HEK293 (cell line): ENCODE results near the gene RAB24.

Experiments
- CTCF ChIA-PET: fragments of 350-600 bp; formaldehyde crosslinking; extraction: SDS; loops from one replicate; lab custom pipeline; 2021; ENCODE audit warnings: antibody characterized with exemption; lab: Yijun Ruan, JAX
- POLR2A ChIA-PET: fragments of 300-600 bp; formaldehyde crosslinking; extraction: SDS; loops from one replicate; lab custom pipeline; 2020; ENCODE audit warnings: antibody characterized with exemption, inconsistent platforms; lab: Yijun Ruan, JAX
- H3K27ac ChIP-seq: fragments of 200-500 bp; sonication (Bioruptor generic); 2 replicates; pipeline ENCODE4 v1.5.1; 2014; ENCODE audit warnings: low read depth, low read length, control low read depth, inconsistent platforms; ENCODE audit errors: extremely low read depth
- H3K36me3 ChIP-seq, 2 experiments: fragments of 200-500 bp in 1 of 2; sonication (Bioruptor generic) in 1 of 2; 1 replicate in 1 of 2; 2 replicates in 1 of 2; pipeline ENCODE4 v1.5.1; 2014 to 2017; ENCODE audit warnings: inconsistent platforms in 2 of 2, low read length in 2 of 2; ENCODE audit not compliant: control insufficient read depth in 2 of 2, insufficient read depth in 1 of 2
- H3K4me1 ChIP-seq: fragments of 200-500 bp; sonication (Bioruptor generic); 2 replicates; pipeline ENCODE4 v1.5.1; 2014; ENCODE audit warnings: mild to moderate bottlenecking, low read length, inconsistent platforms; ENCODE audit not compliant: control insufficient read depth, insufficient read depth
- H3K4me3 ChIP-seq: 2 replicates; pipeline ENCODE4 v1.5.1; 2011; ENCODE audit warnings: low read depth, mild to moderate bottlenecking, control low read depth, low read length, moderate library complexity
- H3K9me3 ChIP-seq: fragments of 200-500 bp; sonication (Bioruptor generic); 2 replicates; pipeline ENCODE4 v1.5.1; 2014; ENCODE audit warnings: low read depth, low read length, inconsistent platforms; ENCODE audit not compliant: control insufficient read depth, insufficient read depth
- RBAK ChIP-seq: fragments of 450-650 bp; formaldehyde crosslinking; IDR thresholded peaks from 2 replicates; pipeline ENCODE4 v1.5.1; 2016; ENCODE audit warnings: missing biosample characterization, missing genetic modification characterization
- REPIN1 ChIP-seq: fragments of 450-650 bp; formaldehyde crosslinking; IDR thresholded peaks from 2 replicates; pipeline ENCODE4 v1.5.1; 2017; ENCODE audit warnings: missing biosample characterization, missing genetic modification characterization, low read depth
- SCRT1 ChIP-seq: fragments of 450-650 bp; formaldehyde crosslinking; IDR thresholded peaks from 2 replicates; pipeline ENCODE4 v1.5.1; 2016; ENCODE audit warnings: missing biosample characterization, missing genetic modification characterization, borderline replicate concordance
- YY2 ChIP-seq: fragments of 450-650 bp; formaldehyde crosslinking; IDR thresholded peaks from 2 replicates; pipeline ENCODE4 v1.5.1; 2016; ENCODE audit warnings: missing biosample characterization, missing genetic modification characterization
- ZBTB1 ChIP-seq: fragments of 450-650 bp; formaldehyde crosslinking; IDR thresholded peaks from 2 replicates; pipeline ENCODE4 v1.5.1; 2016; ENCODE audit warnings: missing biosample characterization, missing genetic modification characterization
- ZNF146 ChIP-seq: fragments of 450-650 bp; formaldehyde crosslinking; IDR thresholded peaks from 2 replicates; pipeline ENCODE4 v1.5.1; 2016; ENCODE audit warnings: missing biosample characterization, missing genetic modification characterization
- ZNF174 ChIP-seq: fragments of 450-650 bp; formaldehyde crosslinking; IDR thresholded peaks from 2 replicates; pipeline ENCODE4 v1.5.0; 2017; ENCODE audit warnings: missing biosample characterization, mild to moderate bottlenecking, missing genetic modification characterization
- ZNF184 ChIP-seq: fragments of 450-650 bp; IDR thresholded peaks from 2 replicates; pipeline ENCODE4 v1.5.1; 2018; ENCODE audit warnings: missing biosample characterization, mild to moderate bottlenecking, missing genetic modification characterization
- ZNF23 ChIP-seq: fragments of 450-650 bp; formaldehyde crosslinking; IDR thresholded peaks from 2 replicates; pipeline ENCODE4 v1.5.1; 2016; ENCODE audit warnings: missing biosample characterization, missing genetic modification characterization, borderline replicate concordance
- ZNF239 ChIP-seq: fragments of 450-650 bp; formaldehyde crosslinking; IDR thresholded peaks from 2 replicates; pipeline ENCODE4 v1.5.1; 2016; ENCODE audit warnings: missing biosample characterization, missing genetic modification characterization
- ZNF24 ChIP-seq: fragments of 450-650 bp; formaldehyde crosslinking; IDR thresholded peaks from 2 replicates; pipeline ENCODE4 v1.5.1; 2016; ENCODE audit warnings: missing biosample characterization, missing genetic modification characterization
- ZNF248 ChIP-seq: fragments of 450-650 bp; formaldehyde crosslinking; IDR thresholded peaks from 2 replicates; pipeline ENCODE4 v1.5.1; 2017; ENCODE audit warnings: missing biosample characterization, missing genetic modification characterization
- ZNF335 ChIP-seq: fragments of 450-650 bp; formaldehyde crosslinking; conservative IDR thresholded peaks from 2 replicates; pipeline ENCODE4 v1.5.1; 2016; ENCODE audit warnings: missing biosample characterization, missing genetic modification characterization
- ZNF423 ChIP-seq: fragments of 450-650 bp; formaldehyde crosslinking; IDR thresholded peaks from 2 replicates; pipeline ENCODE4 v1.5.1; 2016; ENCODE audit warnings: missing biosample characterization, missing genetic modification characterization
- ZNF560 ChIP-seq: fragments of 450-650 bp; formaldehyde crosslinking; IDR thresholded peaks from 2 replicates; pipeline ENCODE4 v1.5.1; 2017; ENCODE audit warnings: missing biosample characterization, missing genetic modification characterization, borderline replicate concordance
- ZNF670 ChIP-seq: fragments of 450-650 bp; formaldehyde crosslinking; IDR thresholded peaks from 2 replicates; pipeline ENCODE4 v1.5.1; 2016; ENCODE audit warnings: missing biosample characterization, missing genetic modification characterization, low read depth
- ZNF701 ChIP-seq: fragments of 450-650 bp; formaldehyde crosslinking; IDR thresholded peaks from 2 replicates; pipeline ENCODE4 v1.5.1; 2016; ENCODE audit warnings: missing biosample characterization, missing genetic modification characterization
- ZNF747 ChIP-seq: fragments of 450-650 bp; formaldehyde crosslinking; IDR thresholded peaks from 2 replicates; pipeline ENCODE4 v1.5.1; 2016; ENCODE audit warnings: missing biosample characterization, missing genetic modification characterization
- ZNF76 ChIP-seq: fragments of 450-650 bp; formaldehyde crosslinking; IDR thresholded peaks from 2 replicates; pipeline ENCODE4; 2016; ENCODE audit warnings: low read depth, missing biosample characterization, missing genetic modification characterization, borderline replicate concordance
- ZNF791 ChIP-seq: fragments of 450-650 bp; formaldehyde crosslinking; IDR thresholded peaks from 2 replicates; pipeline ENCODE4 v1.5.1; 2016; ENCODE audit warnings: missing biosample characterization, missing genetic modification characterization
- ZNF830 ChIP-seq: fragments of 450-650 bp; IDR thresholded peaks from 2 replicates; pipeline ENCODE4 v1.5.0; 2018; ENCODE audit warnings: missing biosample characterization, missing genetic modification characterization, low read depth, mild to moderate bottlenecking, moderate library complexity
- TF ChIP-seq, protein P1 (sequence below): fragments of 450-650 bp; formaldehyde crosslinking; IDR thresholded peaks from 2 replicates; pipeline ENCODE4 v1.5.1; 2016; ENCODE audit warnings: missing biosample characterization, missing genetic modification characterization
- TF ChIP-seq, protein P2 (sequence below): fragments of 450-650 bp; IDR thresholded peaks from 2 replicates; pipeline ENCODE4 v1.5.1; 2018; ENCODE audit warnings: missing biosample characterization, mild to moderate bottlenecking, missing genetic modification characterization
- TF ChIP-seq, protein P3 (sequence below): fragments of 450-650 bp; formaldehyde crosslinking; IDR thresholded peaks from 2 replicates; pipeline ENCODE4 v1.5.1; 2016; ENCODE audit warnings: missing biosample characterization, missing genetic modification characterization
- TF ChIP-seq, protein P4 (sequence below): fragments of 450-650 bp; formaldehyde crosslinking; conservative IDR thresholded peaks from 2 replicates; pipeline ENCODE4 v1.5.1; 2016; ENCODE audit warnings: low read depth, missing biosample characterization, missing genetic modification characterization
- TF ChIP-seq, protein P5 (sequence below): fragments of 450-650 bp; formaldehyde crosslinking; IDR thresholded peaks from 2 replicates; pipeline ENCODE4 v1.5.1; 2016; ENCODE audit warnings: missing biosample characterization, missing genetic modification characterization, low read depth

Gene RAB24

DNA sequence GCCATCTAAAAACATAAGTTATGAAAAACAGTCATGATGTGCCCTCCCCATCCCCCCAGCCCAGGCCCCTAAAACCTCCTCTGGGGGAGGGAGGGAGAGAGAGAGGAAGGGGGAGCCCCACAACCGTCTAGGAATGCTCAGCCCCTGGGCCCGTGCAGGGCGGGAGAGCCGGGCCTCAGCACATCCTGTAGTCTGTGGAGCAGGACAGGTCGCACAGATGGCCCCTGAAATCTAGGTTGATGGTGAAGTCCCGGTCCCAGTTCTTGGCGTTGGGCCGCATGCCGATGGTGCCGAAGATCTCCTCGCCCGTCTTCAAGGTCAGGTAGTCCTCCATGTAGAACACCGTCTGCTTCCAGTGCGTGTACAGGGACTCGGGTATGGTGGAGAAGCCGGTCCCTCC lies 38.1 kb downstream of the RAB24 start:
- Histone ChIP-seq H3K9me3 (no peaks in the 10 kb centered on the region), H3K27ac (no peak overlapping the region), H3K36me3 (peaks cover 51 to 91% of the 10 kb centered on the region in 2 experiments), H3K4me1 (no peaks in the 10 kb centered on the region), H3K4me3 (no peak overlapping the region)
- TF ChIP-seq ZNF701 (tag by site-specific recombination), result no peak
- no peak for TF ChIP-seq ZNF830 (tag by site-specific recombination)
- TF ChIP-seq SCRT1 (tag by site-specific recombination), result no peak
- TF ChIP-seq, protein P1, sequence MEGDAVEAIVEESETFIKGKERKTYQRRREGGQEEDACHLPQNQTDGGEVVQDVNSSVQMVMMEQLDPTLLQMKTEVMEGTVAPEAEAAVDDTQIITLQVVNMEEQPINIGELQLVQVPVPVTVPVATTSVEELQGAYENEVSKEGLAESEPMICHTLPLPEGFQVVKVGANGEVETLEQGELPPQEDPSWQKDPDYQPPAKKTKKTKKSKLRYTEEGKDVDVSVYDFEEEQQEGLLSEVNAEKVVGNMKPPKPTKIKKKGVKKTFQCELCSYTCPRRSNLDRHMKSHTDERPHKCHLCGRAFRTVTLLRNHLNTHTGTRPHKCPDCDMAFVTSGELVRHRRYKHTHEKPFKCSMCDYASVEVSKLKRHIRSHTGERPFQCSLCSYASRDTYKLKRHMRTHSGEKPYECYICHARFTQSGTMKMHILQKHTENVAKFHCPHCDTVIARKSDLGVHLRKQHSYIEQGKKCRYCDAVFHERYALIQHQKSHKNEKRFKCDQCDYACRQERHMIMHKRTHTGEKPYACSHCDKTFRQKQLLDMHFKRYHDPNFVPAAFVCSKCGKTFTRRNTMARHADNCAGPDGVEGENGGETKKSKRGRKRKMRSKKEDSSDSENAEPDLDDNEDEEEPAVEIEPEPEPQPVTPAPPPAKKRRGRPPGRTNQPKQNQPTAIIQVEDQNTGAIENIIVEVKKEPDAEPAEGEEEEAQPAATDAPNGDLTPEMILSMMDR (tag by site-specific recombination), result no peak
- TF ChIP-seq, protein P2, sequence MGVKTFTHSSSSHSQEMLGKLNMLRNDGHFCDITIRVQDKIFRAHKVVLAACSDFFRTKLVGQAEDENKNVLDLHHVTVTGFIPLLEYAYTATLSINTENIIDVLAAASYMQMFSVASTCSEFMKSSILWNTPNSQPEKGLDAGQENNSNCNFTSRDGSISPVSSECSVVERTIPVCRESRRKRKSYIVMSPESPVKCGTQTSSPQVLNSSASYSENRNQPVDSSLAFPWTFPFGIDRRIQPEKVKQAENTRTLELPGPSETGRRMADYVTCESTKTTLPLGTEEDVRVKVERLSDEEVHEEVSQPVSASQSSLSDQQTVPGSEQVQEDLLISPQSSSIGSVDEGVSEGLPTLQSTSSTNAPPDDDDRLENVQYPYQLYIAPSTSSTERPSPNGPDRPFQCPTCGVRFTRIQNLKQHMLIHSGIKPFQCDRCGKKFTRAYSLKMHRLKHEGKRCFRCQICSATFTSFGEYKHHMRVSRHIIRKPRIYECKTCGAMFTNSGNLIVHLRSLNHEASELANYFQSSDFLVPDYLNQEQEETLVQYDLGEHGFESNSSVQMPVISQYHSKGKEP (tag by site-specific recombination), result no peak
- no peak for TF ChIP-seq ZBTB1 (tag by site-specific recombination)
- TF ChIP-seq YY2 (tag by site-specific recombination), result no peak
- TF ChIP-seq ZNF560 (tag by site-specific recombination), result no peak
- no peak for TF ChIP-seq ZNF239
- TF ChIP-seq ZNF670 (tag by site-specific recombination), result no peak
- no peak for TF ChIP-seq REPIN1 (tag by site-specific recombination)
- no peak for TF ChIP-seq ZNF248 (tag by site-specific recombination)
- TF ChIP-seq, protein P3, sequence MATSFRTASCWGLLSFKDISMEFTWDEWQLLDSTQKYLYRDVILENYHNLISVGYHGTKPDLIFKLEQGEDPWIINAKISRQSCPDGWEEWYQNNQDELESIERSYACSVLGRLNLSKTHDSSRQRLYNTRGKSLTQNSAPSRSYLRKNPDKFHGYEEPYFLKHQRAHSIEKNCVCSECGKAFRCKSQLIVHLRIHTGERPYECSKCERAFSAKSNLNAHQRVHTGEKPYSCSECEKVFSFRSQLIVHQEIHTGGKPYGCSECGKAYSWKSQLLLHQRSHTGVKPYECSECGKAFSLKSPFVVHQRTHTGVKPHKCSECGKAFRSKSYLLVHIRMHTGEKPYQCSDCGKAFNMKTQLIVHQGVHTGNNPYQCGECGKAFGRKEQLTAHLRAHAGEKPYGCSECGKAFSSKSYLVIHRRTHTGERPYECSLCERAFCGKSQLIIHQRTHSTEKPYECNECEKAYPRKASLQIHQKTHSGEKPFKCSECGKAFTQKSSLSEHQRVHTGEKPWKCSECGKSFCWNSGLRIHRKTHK (tag by site-specific recombination), result no peak
- ChIA-PET POLR2A (no interaction called here), CTCF (interaction anchor here (1.1 kb wide), 1 partner anchor 150 kb away, joined by 3 read pairs; no protein-coding TSS in a partner anchor)

DNA sequence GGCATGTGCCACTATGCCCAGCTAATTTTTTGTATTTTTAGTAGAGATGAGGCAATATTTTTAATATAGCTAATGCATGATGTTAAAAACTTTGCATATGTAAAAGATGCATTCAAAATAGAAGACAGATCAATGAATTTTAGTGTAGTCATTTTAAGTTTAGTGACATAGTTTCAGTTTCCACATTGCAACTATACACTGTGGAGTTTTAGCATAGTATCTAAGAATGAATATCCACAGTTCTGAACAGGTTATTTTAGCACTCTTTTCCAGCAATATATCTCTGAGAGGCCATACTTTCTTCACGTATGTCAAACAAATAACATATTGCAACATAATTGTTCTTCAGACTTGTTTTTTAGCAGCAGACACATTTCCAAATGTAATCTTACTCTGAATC lies 39.3 kb downstream of the RAB24 start:
- H3K36me3 ChIP-seq, result peaks cover 47 to 91% of the 10 kb centered on the region in 2 experiments
- H3K4me3 ChIP-seq, result no peak overlapping the region
- ChIA-PET CTCF (interaction anchor here (0.6 to 0.9 kb wide), 4 partner anchors 9 to 190 kb away, joined by 3 to 6 read pairs (median 4); no protein-coding TSS in a partner anchor), POLR2A (interaction anchor here (0.6 to 1.0 kb wide), 2 partner anchors 9 to 17 kb away, joined by 3 read pairs; no protein-coding TSS in a partner anchor)
- H3K27ac ChIP-seq, result no peak overlapping the region
- H3K9me3 ChIP-seq, result no peaks in the 10 kb centered on the region
- no peak for TF ChIP-seq ZNF184 (tag by site-specific recombination)
- no peak for TF ChIP-seq ZNF23 (tag by site-specific recombination)
- TF ChIP-seq, protein P4, sequence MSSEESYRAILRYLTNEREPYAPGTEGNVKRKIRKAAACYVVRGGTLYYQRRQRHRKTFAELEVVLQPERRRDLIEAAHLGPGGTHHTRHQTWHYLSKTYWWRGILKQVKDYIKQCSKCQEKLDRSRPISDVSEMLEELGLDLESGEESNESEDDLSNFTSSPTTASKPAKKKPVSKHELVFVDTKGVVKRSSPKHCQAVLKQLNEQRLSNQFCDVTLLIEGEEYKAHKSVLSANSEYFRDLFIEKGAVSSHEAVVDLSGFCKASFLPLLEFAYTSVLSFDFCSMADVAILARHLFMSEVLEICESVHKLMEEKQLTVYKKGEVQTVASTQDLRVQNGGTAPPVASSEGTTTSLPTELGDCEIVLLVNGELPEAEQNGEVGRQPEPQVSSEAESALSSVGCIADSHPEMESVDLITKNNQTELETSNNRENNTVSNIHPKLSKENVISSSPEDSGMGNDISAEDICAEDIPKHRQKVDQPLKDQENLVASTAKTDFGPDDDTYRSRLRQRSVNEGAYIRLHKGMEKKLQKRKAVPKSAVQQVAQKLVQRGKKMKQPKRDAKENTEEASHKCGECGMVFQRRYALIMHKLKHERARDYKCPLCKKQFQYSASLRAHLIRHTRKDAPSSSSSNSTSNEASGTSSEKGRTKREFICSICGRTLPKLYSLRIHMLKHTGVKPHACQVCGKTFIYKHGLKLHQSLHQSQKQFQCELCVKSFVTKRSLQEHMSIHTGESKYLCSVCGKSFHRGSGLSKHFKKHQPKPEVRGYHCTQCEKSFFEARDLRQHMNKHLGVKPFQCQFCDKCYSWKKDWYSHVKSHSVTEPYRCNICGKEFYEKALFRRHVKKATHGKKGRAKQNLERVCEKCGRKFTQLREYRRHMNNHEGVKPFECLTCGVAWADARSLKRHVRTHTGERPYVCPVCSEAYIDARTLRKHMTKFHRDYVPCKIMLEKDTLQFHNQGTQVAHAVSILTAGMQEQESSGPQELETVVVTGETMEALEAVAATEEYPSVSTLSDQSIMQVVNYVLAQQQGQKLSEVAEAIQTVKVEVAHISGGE (tag by site-specific recombination), result no peak
- TF ChIP-seq ZNF146, result no peak
- no peak for TF ChIP-seq RBAK (tag by site-specific recombination)
- no peak for TF ChIP-seq ZNF76 (tag by site-specific recombination)
- no peak for TF ChIP-seq ZNF24 (tag by site-specific recombination)
- TF ChIP-seq ZNF791, result no peak
- no peak for TF ChIP-seq ZNF335
- no peak for TF ChIP-seq ZNF174 (tag by site-specific recombination)
- TF ChIP-seq ZNF423 (tag by site-specific recombination), result no peak
- TF ChIP-seq, protein P5, sequence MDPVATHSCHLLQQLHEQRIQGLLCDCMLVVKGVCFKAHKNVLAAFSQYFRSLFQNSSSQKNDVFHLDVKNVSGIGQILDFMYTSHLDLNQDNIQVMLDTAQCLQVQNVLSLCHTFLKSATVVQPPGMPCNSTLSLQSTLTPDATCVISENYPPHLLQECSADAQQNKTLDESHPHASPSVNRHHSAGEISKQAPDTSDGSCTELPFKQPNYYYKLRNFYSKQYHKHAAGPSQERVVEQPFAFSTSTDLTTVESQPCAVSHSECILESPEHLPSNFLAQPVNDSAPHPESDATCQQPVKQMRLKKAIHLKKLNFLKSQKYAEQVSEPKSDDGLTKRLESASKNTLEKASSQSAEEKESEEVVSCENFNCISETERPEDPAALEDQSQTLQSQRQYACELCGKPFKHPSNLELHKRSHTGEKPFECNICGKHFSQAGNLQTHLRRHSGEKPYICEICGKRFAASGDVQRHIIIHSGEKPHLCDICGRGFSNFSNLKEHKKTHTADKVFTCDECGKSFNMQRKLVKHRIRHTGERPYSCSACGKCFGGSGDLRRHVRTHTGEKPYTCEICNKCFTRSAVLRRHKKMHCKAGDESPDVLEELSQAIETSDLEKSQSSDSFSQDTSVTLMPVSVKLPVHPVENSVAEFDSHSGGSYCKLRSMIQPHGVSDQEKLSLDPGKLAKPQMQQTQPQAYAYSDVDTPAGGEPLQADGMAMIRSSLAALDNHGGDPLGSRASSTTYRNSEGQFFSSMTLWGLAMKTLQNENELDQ (tag by site-specific recombination), result no peak
- no peak for TF ChIP-seq ZNF747 (tag by site-specific recombination)
- H3K4me1 ChIP-seq, result no peaks in the 10 kb centered on the region
